HG03575 (cell line): ENCODE data around the gene ATG16L1.

Experiments used
- ATAC-seq: cut with Tn5 transposase; IDR thresholded peaks from one replicate; pipeline ENCODE4 v1.9.1; 2021; ENCODE audit not compliant: unreplicated experiment, insufficient number of reproducible peaks, low FRiP score; ENCODE audit errors: extremely low read depth

ATG16L1 gene

GRCh38 chr2:233250985-233251305 is 528 bp upstream of the ATG16L1 start:
- no peak for ATAC-seq

GRCh38 chr2:233252227-233252626 is 754 bp downstream of the ATG16L1 start:
- no peak for ATAC-seq

GRCh38 chr2:233255151-233255550 is 3.7 kb downstream of the ATG16L1 start:
- ATAC-seq: no peak

- ATAC-seq: no peak
Observed at GRCh38 chr2:233256048-233256447, 4.6 kb downstream of the ATG16L1 start.

- ATAC-seq: no peak
Observed at GRCh38 chr2:233258211-233258610, 6.7 kb downstream of the ATG16L1 start.

- no peak for ATAC-seq
Observed at GRCh38 chr2:233259730-233260129, 8.3 kb downstream of the ATG16L1 start.

- ATAC-seq: no peak
Observed at GRCh38 chr2:233260661-233261060, 9.2 kb downstream of the ATG16L1 start.

- no peak for ATAC-seq
Observed at GRCh38 chr2:233261819-233262555, 10.5 kb downstream of the ATG16L1 start.

- no peak for ATAC-seq
Observed at GRCh38 chr2:233262562-233262961, 11.1 kb downstream of the ATG16L1 start.

- ATAC-seq: no peak
Observed at GRCh38 chr2:233263045-233263570, 11.6 kb downstream of the ATG16L1 start.

- no peak for ATAC-seq
Observed at GRCh38 chr2:233264667-233265066, 13.2 kb downstream of the ATG16L1 start.

GRCh38 chr2:233265899-233266431 is 14.5 kb downstream of the ATG16L1 start:
- ATAC-seq: no peak

- ATAC-seq: no peak
Observed at GRCh38 chr2:233266481-233266880, 15.0 kb downstream of the ATG16L1 start.

- ATAC-seq: peak; percentile 78
Observed at GRCh38 chr2:233267516-233268245, 16.2 kb downstream of the ATG16L1 start.

- no peak for ATAC-seq
Observed at GRCh38 chr2:233270366-233270765, 18.9 kb downstream of the ATG16L1 start.

GRCh38 chr2:233270951-233271350 is 19.5 kb downstream of the ATG16L1 start:
- no peak for ATAC-seq

GRCh38 chr2:233271693-233272092 is 20.2 kb downstream of the ATG16L1 start:
- no peak for ATAC-seq

GRCh38 chr2:233273120-233273519 is 21.6 kb downstream of the ATG16L1 start:
- ATAC-seq: no peak

GRCh38 chr2:233275223-233275622 is 23.8 kb downstream of the ATG16L1 start:
- ATAC-seq: no peak

- ATAC-seq: no peak
Observed at GRCh38 chr2:233278921-233279320, 27.4 kb downstream of the ATG16L1 start.
